ENCODE data around the gene GLYATL1.

GLYATL1 gene

GRCh38 chr11:58914821-58915543 is 24.3 kb upstream of the GLYATL1 start:
- peaks cover 3% of the 10 kb centered on the region for H3K27me3 ChIP-seq (ENCODE audit: control insufficient read depth, insufficient read depth, low read length)
- no peak overlapping the region for H3K9ac ChIP-seq (ENCODE audit: low read depth, low read length)
- no peak overlapping the region for H3K4me3 ChIP-seq (ENCODE audit: low read depth, low read length)
- no peaks in the 10 kb centered on the region for H3K4me1 ChIP-seq (ENCODE audit: control insufficient read depth, insufficient read depth, low read length)
- H3K36me3 ChIP-seq (ENCODE audit: control insufficient read depth, insufficient read depth, low read length), result no peaks in the 10 kb centered on the region
- H3K9me3 ChIP-seq (ENCODE audit: control insufficient read depth, insufficient read depth, low read length), result no peaks in the 10 kb centered on the region

GRCh38 chr11:58916637-58917036 is 22.7 kb upstream of the GLYATL1 start:
- H3K4me3 ChIP-seq (ENCODE audit: low read depth, low read length), result no peak overlapping the region
- H3K9me3 ChIP-seq (ENCODE audit: control insufficient read depth, insufficient read depth, low read length), result no peaks in the 10 kb centered on the region
- no peaks in the 10 kb centered on the region for H3K36me3 ChIP-seq (ENCODE audit: control insufficient read depth, insufficient read depth, low read length)
- H3K27me3 ChIP-seq (ENCODE audit: control insufficient read depth, insufficient read depth, low read length), result peaks cover 3% of the 10 kb centered on the region
- H3K9ac ChIP-seq (ENCODE audit: low read depth, low read length), result no peak overlapping the region
- H3K4me1 ChIP-seq (ENCODE audit: control insufficient read depth, insufficient read depth, low read length), result no peaks in the 10 kb centered on the region

- H3K36me3 ChIP-seq (ENCODE audit: control insufficient read depth, insufficient read depth, low read length), result no peaks in the 10 kb centered on the region
- H3K4me3 ChIP-seq (ENCODE audit: low read depth, low read length), result no peak overlapping the region
- no peaks in the 10 kb centered on the region for H3K27me3 ChIP-seq (ENCODE audit: control insufficient read depth, insufficient read depth, low read length)
- no peaks in the 10 kb centered on the region for H3K9me3 ChIP-seq (ENCODE audit: control insufficient read depth, insufficient read depth, low read length)
- no peaks in the 10 kb centered on the region for H3K4me1 ChIP-seq (ENCODE audit: control insufficient read depth, insufficient read depth, low read length)
- H3K9ac ChIP-seq (ENCODE audit: low read depth, low read length), result no peak overlapping the region
Measured at GRCh38 chr11:58917159-58917783, 22.0 kb upstream of the GLYATL1 start.

- Histone ChIP-seq H3K27me3 (ENCODE audit: control insufficient read depth, insufficient read depth, low read length) (no peaks in the 10 kb centered on the region), H3K9me3 (ENCODE audit: control insufficient read depth, insufficient read depth, low read length) (no peaks in the 10 kb centered on the region), H3K9ac (ENCODE audit: low read depth, low read length) (no peak overlapping the region), H3K4me3 (ENCODE audit: low read depth, low read length) (no peak overlapping the region), H3K4me1 (ENCODE audit: control insufficient read depth, insufficient read depth, low read length) (peaks cover 1% of the 10 kb centered on the region), H3K36me3 (ENCODE audit: control insufficient read depth, insufficient read depth, low read length) (no peaks in the 10 kb centered on the region)
Measured at GRCh38 chr11:58919561-58919960, 19.7 kb upstream of the GLYATL1 start.

- H3K4me1 ChIP-seq (ENCODE audit: control insufficient read depth, insufficient read depth, low read length), result peaks cover 4% of the 10 kb centered on the region
- H3K4me3 ChIP-seq (ENCODE audit: low read depth, low read length), result no peak overlapping the region
- H3K9ac ChIP-seq (ENCODE audit: low read depth, low read length), result no peak overlapping the region
- H3K27me3 ChIP-seq (ENCODE audit: control insufficient read depth, insufficient read depth, low read length), result no peaks in the 10 kb centered on the region
- no peaks in the 10 kb centered on the region for H3K36me3 ChIP-seq (ENCODE audit: control insufficient read depth, insufficient read depth, low read length)
- no peaks in the 10 kb centered on the region for H3K9me3 ChIP-seq (ENCODE audit: control insufficient read depth, insufficient read depth, low read length)
Measured at GRCh38 chr11:58919980-58920379, 19.3 kb upstream of the GLYATL1 start.

- Histone ChIP-seq H3K9ac (ENCODE audit: low read depth, low read length) (no peak overlapping the region), H3K4me3 (ENCODE audit: low read depth, low read length) (no peak overlapping the region), H3K27me3 (ENCODE audit: control insufficient read depth, insufficient read depth, low read length) (no peaks in the 10 kb centered on the region), H3K36me3 (ENCODE audit: control insufficient read depth, insufficient read depth, low read length) (no peaks in the 10 kb centered on the region), H3K4me1 (ENCODE audit: control insufficient read depth, insufficient read depth, low read length) (peaks cover 5% of the 10 kb centered on the region), H3K9me3 (ENCODE audit: control insufficient read depth, insufficient read depth, low read length) (no peaks in the 10 kb centered on the region)
Measured at GRCh38 chr11:58921778-58922390, 17.4 kb upstream of the GLYATL1 start.

GRCh38 chr11:58922479-58922878 is 16.8 kb upstream of the GLYATL1 start:
- Histone ChIP-seq H3K9ac (ENCODE audit: low read depth, low read length) (no peak overlapping the region), H3K36me3 (ENCODE audit: control insufficient read depth, insufficient read depth, low read length) (no peaks in the 10 kb centered on the region), H3K27me3 (ENCODE audit: control insufficient read depth, insufficient read depth, low read length) (no peaks in the 10 kb centered on the region), H3K9me3 (ENCODE audit: control insufficient read depth, insufficient read depth, low read length) (no peaks in the 10 kb centered on the region), H3K4me3 (ENCODE audit: low read depth, low read length) (no peak overlapping the region), H3K4me1 (ENCODE audit: control insufficient read depth, insufficient read depth, low read length) (peaks cover 6% of the 10 kb centered on the region)

- H3K4me3 ChIP-seq (ENCODE audit: low read depth, low read length), result peak overlapping the region; percentile 26
Measured at GRCh38 chr11:58923300-58923788, 15.9 kb upstream of the GLYATL1 start.

GRCh38 chr11:58924230-58924629 is 15.1 kb upstream of the GLYATL1 start:
- Histone ChIP-seq H3K9me3 (ENCODE audit: control insufficient read depth, insufficient read depth, low read length) (no peaks in the 10 kb centered on the region), H3K9ac (ENCODE audit: low read depth, low read length) (no peak overlapping the region)

More at GRCh38 chr11:58923300-58923788, 15.9 kb upstream of the GLYATL1 start:
- no peaks in the 10 kb centered on the region for H3K27me3 ChIP-seq (ENCODE audit: control insufficient read depth, insufficient read depth, low read length)
- no peaks in the 10 kb centered on the region for H3K36me3 ChIP-seq (ENCODE audit: control insufficient read depth, insufficient read depth, low read length)
- no peaks in the 10 kb centered on the region for H3K9me3 ChIP-seq (ENCODE audit: control insufficient read depth, insufficient read depth, low read length)
- peaks cover 7% of the 10 kb centered on the region for H3K4me1 ChIP-seq (ENCODE audit: control insufficient read depth, insufficient read depth, low read length)
- H3K9ac ChIP-seq (ENCODE audit: low read depth, low read length), result no peak overlapping the region

GRCh38 chr11:58926251-58926650 is 13.0 kb upstream of the GLYATL1 start:
- H3K27me3 ChIP-seq (ENCODE audit: control insufficient read depth, insufficient read depth, low read length), result no peaks in the 10 kb centered on the region
- H3K9me3 ChIP-seq (ENCODE audit: control insufficient read depth, insufficient read depth, low read length), result no peaks in the 10 kb centered on the region
- no peak overlapping the region for H3K4me3 ChIP-seq (ENCODE audit: low read depth, low read length)
- H3K36me3 ChIP-seq (ENCODE audit: control insufficient read depth, insufficient read depth, low read length), result no peaks in the 10 kb centered on the region
- H3K9ac ChIP-seq (ENCODE audit: low read depth, low read length), result no peak overlapping the region
- H3K4me1 ChIP-seq (ENCODE audit: control insufficient read depth, insufficient read depth, low read length), result peaks cover 10% of the 10 kb centered on the region

More at GRCh38 chr11:58924230-58924629, 15.1 kb upstream of the GLYATL1 start:
- Histone ChIP-seq H3K27me3 (ENCODE audit: control insufficient read depth, insufficient read depth, low read length) (no peaks in the 10 kb centered on the region), H3K36me3 (ENCODE audit: control insufficient read depth, insufficient read depth, low read length) (no peaks in the 10 kb centered on the region), H3K4me1 (ENCODE audit: control insufficient read depth, insufficient read depth, low read length) (peaks cover 10% of the 10 kb centered on the region), H3K4me3 (ENCODE audit: low read depth, low read length) (no peak overlapping the region)

- Histone ChIP-seq H3K9me3 (ENCODE audit: control insufficient read depth, insufficient read depth, low read length) (no peaks in the 10 kb centered on the region), H3K27me3 (ENCODE audit: control insufficient read depth, insufficient read depth, low read length) (no peaks in the 10 kb centered on the region), H3K9ac (ENCODE audit: low read depth, low read length) (no peak overlapping the region), H3K36me3 (ENCODE audit: control insufficient read depth, insufficient read depth, low read length) (no peaks in the 10 kb centered on the region), H3K4me1 (ENCODE audit: control insufficient read depth, insufficient read depth, low read length) (peaks cover 10% of the 10 kb centered on the region), H3K4me3 (ENCODE audit: low read depth, low read length) (no peak overlapping the region)
Measured at GRCh38 chr11:58926695-58927094, 12.6 kb upstream of the GLYATL1 start.
